OCI-LY7 (cell line): Measurements from ENCODE around the gene CNOT11.

Experiments
- EZH2phosphoT487 ChIP-seq: fragments of 200-600 bp; sonication (generic); IDR thresholded peaks from 2 replicates; pipeline ENCODE4 v1.6.1; 2018; ENCODE audit warnings: low read depth, borderline replicate concordance, mild to moderate bottlenecking, mixed run types, antibody characterized with exemption, low read length, moderate library complexity, mixed read lengths
- TF ChIP-seq, protein P1 (sequence below): fragments of 200-600 bp; sonication (generic); conservative IDR thresholded peaks from 2 replicates; pipeline ENCODE4 v1.5.1; 2014; ENCODE audit warnings: mild to moderate bottlenecking, antibody characterized with exemption, low read length, moderate library complexity, mixed read lengths

DNA sequence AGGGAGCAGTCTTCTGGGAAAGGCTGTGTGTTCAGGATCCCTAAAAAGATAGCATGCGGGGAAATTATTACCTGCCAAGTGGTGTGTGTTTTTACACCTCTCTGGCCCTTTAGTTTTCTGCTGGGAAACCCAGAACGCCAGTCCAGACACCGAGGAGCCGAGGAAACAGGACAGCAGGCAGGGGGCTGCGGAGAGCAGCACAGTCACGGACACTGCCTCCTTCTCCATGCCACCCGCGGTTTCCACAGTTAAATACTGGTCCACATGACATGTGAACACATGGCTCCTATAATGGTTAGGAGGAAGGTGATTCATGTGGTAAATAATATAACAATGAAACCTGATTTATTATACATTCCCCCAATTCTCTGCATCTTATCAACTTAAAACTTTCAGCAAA is 20.4 kb downstream of the CNOT11 start:
- TF ChIP-seq, protein P1, sequence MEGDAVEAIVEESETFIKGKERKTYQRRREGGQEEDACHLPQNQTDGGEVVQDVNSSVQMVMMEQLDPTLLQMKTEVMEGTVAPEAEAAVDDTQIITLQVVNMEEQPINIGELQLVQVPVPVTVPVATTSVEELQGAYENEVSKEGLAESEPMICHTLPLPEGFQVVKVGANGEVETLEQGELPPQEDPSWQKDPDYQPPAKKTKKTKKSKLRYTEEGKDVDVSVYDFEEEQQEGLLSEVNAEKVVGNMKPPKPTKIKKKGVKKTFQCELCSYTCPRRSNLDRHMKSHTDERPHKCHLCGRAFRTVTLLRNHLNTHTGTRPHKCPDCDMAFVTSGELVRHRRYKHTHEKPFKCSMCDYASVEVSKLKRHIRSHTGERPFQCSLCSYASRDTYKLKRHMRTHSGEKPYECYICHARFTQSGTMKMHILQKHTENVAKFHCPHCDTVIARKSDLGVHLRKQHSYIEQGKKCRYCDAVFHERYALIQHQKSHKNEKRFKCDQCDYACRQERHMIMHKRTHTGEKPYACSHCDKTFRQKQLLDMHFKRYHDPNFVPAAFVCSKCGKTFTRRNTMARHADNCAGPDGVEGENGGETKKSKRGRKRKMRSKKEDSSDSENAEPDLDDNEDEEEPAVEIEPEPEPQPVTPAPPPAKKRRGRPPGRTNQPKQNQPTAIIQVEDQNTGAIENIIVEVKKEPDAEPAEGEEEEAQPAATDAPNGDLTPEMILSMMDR, result no peak
- TF ChIP-seq EZH2phosphoT487, result no peak
